HepG2 (cell line): Measurements from ENCODE around the gene DMPK. TPM values are rescaled to one million over a fixed set of nuclear protein-coding genes. Genes with fewer than 3 reads are reported as not detected.

Experiments
- AKAP8 ChIP-seq: sonication (generic); formaldehyde crosslinking; IDR thresholded peaks from 2 replicates; pipeline ENCODE4 v1.5.1; 2020; ENCODE audit warnings: mild to moderate bottlenecking, missing genetic modification reagents
- GABPB1 ChIP-seq: IDR thresholded peaks from 2 replicates; pipeline ENCODE4 v1.6.1; 2016; ENCODE audit warnings: mild to moderate bottlenecking, missing genetic modification reagents, moderate library complexity, missing compliant biosample characterization
- KDM1A ChIP-seq: IDR thresholded peaks from 2 replicates; pipeline ENCODE4 v1.6.1; 2016; ENCODE audit warnings: missing compliant biosample characterization
- MXI1 ChIP-seq: IDR thresholded peaks from 3 replicates; pipeline ENCODE4 v1.6.1; 2012; ENCODE audit warnings: low read depth, low read length, inconsistent platforms, borderline replicate concordance
- MYNN ChIP-seq: sonication (generic); formaldehyde crosslinking; IDR thresholded peaks from 2 replicates; pipeline ENCODE4 v1.4.0; 2020; ENCODE audit warnings: mild to moderate bottlenecking, low read depth, missing genetic modification reagents
- PRPF4 ChIP-seq: fragments of 200-400 bp; formaldehyde crosslinking; IDR thresholded peaks from 2 replicates; pipeline ENCODE4 v1.6.1; 2016; ENCODE audit warnings: low read length, low read depth; ENCODE audit not compliant: poor library complexity, severe bottlenecking
- SMC3 ChIP-seq: IDR thresholded peaks from 2 replicates; pipeline ENCODE4 v1.6.1; 2011; ENCODE audit warnings: low read length, improper control_type of control experiment
- XRCC5 ChIP-seq: fragments of 200-400 bp; formaldehyde crosslinking; optimal IDR thresholded peaks from 2 replicates; pipeline ENCODE3; 2017; ENCODE audit warnings: mild to moderate bottlenecking, low read length
- ZBTB38 ChIP-seq: sonication (generic); formaldehyde crosslinking; IDR thresholded peaks from 2 replicates; pipeline ENCODE4 v1.5.1; 2020; ENCODE audit warnings: mild to moderate bottlenecking, missing genetic modification reagents
- ZBTB7B ChIP-seq: sonication (generic); formaldehyde crosslinking; IDR thresholded peaks from 2 replicates; pipeline ENCODE4 v1.4.0; 2020; ENCODE audit warnings: missing genetic modification reagents
- ZNF33A ChIP-seq: sonication (generic); formaldehyde crosslinking; IDR thresholded peaks from 2 replicates; pipeline ENCODE4 v1.5.1; 2020; ENCODE audit warnings: missing genetic modification reagents, mild to moderate bottlenecking, moderate library complexity, borderline replicate concordance
- ZNF777 ChIP-seq: sonication (generic); formaldehyde crosslinking; IDR thresholded peaks from 2 replicates; pipeline ENCODE4 v1.4.0; 2020; ENCODE audit warnings: missing genetic modification reagents
- polyA plus RNA-seq, 8 experiments: library from polyadenylated mRNA; depleted of rRNA in 3 of 8; stranded (reverse) in 7 of 8; unstranded in 1 of 8; fragments of >200 nt; fragmentation: Illumina TruSeq in 4 of 8; extraction: Trizol in 4 of 8; gene quantifications; 2 replicates each; pipeline versions ENCODE4 v1.2.1 to v1.2.3, GENCODE V29; 2011 to 2016; ENCODE audit warnings: low read depth in 4 of 8, missing spikeins in 1 of 8, mixed read lengths in 1 of 8; ENCODE audit not compliant: insufficient read depth in 1 of 8
- total RNA-seq, 5 experiments: library from RNA; depleted of rRNA; stranded (reverse); fragments of >200 nt; fragmentation: Illumina TruSeq; extraction: Trizol; gene quantifications; 2 replicates each; pipeline ENCODE4 v1.2.3, GENCODE V29; 2016; ENCODE audit warnings: low read depth in 1 of 5
- TF ChIP-seq, protein P1 (sequence below): sonication (generic); formaldehyde crosslinking; IDR thresholded peaks from 2 replicates; pipeline ENCODE4 v1.5.0; 2020; ENCODE audit warnings: mild to moderate bottlenecking, missing genetic modification reagents, moderate library complexity
- TF ChIP-seq, protein P2 (sequence below): IDR thresholded peaks from 2 replicates; pipeline ENCODE4 v1.6.1; 2012; ENCODE audit warnings: inconsistent platforms

Gene DMPK
- total and polyA plus RNA-seq, 2 of the 13 experiments (the other 11 are each of a cell fraction or from before 2014, with no cell fraction given) = 5.3 to 8.8 TPM

DNA sequence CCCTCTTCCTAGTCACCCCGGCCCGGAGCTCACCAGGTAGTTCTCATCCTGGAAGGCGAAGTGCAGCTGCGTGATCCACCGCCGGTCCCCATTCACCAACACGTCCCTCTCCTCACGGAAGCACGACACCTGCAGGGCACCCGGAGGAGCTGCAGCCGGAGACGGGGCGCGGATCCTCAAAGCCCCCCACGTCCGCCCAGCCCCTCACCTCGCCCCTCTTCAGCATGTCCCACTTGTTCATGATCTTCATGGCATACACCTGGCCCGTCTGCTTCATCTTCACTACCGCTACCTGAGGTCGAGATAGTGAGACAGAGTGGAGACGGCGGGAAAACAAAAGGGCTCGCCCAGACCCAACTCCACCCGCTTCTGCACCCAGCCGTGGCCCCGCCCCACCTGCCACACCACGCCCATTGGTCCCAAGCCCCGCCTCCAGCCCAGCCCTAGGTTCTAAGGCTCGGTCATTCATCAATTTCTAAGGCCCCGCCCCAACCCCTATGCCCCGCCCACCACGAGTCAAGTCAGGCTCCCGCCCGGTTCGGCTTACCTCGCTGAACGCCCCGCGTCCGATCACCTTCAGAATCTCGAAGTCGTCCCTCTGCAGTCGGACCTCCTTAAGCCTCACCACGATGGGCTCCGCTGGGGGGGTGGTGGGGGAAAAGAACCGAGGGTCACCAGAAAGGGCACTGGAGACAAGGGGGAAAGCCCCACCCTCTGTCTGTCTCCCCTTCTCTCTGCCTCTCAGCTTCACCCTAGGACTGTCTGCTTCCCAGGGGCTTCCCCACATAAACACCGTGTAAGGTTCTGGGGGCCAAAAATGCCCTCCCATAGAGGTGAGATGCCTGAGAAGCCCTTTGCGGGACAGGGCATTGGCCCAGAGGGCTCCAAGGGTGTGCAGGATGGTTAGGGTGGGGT lies 2.8 kb downstream of the DMPK start (continued):
- TF ChIP-seq AKAP8 = 0 out of 2 replicates have a peak, but pooled peaks have one; percentile 19
- TF ChIP-seq MYNN = no peak
- peak; percentile 61; the same call in 1 of the 2 replicates for TF ChIP-seq ZBTB7B (CRISPR knock-in tag)
- TF ChIP-seq MXI1 = 0 out of 3 replicates have a peak, but pooled peaks have one; percentile 7
- TF ChIP-seq XRCC5 = peak; percentile 62
- TF ChIP-seq, protein P1, sequence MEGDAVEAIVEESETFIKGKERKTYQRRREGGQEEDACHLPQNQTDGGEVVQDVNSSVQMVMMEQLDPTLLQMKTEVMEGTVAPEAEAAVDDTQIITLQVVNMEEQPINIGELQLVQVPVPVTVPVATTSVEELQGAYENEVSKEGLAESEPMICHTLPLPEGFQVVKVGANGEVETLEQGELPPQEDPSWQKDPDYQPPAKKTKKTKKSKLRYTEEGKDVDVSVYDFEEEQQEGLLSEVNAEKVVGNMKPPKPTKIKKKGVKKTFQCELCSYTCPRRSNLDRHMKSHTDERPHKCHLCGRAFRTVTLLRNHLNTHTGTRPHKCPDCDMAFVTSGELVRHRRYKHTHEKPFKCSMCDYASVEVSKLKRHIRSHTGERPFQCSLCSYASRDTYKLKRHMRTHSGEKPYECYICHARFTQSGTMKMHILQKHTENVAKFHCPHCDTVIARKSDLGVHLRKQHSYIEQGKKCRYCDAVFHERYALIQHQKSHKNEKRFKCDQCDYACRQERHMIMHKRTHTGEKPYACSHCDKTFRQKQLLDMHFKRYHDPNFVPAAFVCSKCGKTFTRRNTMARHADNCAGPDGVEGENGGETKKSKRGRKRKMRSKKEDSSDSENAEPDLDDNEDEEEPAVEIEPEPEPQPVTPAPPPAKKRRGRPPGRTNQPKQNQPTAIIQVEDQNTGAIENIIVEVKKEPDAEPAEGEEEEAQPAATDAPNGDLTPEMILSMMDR = peak; percentile 83
- TF ChIP-seq ZNF777 (CRISPR knock-in tag) = no peak
- no peak for TF ChIP-seq PRPF4
- no peak; the same call in 1 of the 2 replicates for TF ChIP-seq SMC3
- TF ChIP-seq ZBTB38 (CRISPR knock-in tag) = 0 out of 2 replicates have a peak, but pooled peaks have one; percentile 18
- no peak for TF ChIP-seq ZNF33A
- peak; percentile 33; the same call in 1 of the 2 replicates for TF ChIP-seq GABPB1 (CRISPR knock-in tag)
- TF ChIP-seq, protein P2, sequence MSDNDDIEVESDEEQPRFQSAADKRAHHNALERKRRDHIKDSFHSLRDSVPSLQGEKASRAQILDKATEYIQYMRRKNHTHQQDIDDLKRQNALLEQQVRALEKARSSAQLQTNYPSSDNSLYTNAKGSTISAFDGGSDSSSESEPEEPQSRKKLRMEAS = 0 out of 2 replicates have a peak, but pooled peaks have one; percentile 4
- TF ChIP-seq KDM1A = no peak
- TF ChIP-seq, all 625 proteins: peak for 21
